T-cell (primary cell): ENCODE data around the gene MOCS2. TPM values are rescaled to one million over a fixed set of nuclear protein-coding genes. Genes with fewer than 3 reads are reported as not detected.

Experiments
- ATAC-seq, 4 experiments: fragments of 200-7000 bp in 3 of 4; fragments of 150-1000 bp in 1 of 4; cut with Tn5 transposase; replicated peaks in 1 of 4; 1 replicate in 3 of 4; 2 replicates in 1 of 4; pipeline ENCODE4 v1.10.0; 2021; ENCODE audit warnings: moderate library complexity in 3 of 4, mild to moderate bottlenecking in 2 of 4, moderate number of reproducible peaks in 1 of 4
- CTCF ChIA-PET, 2 donors: fragments of 300-600 bp; sonication (Branson Sonifier 250); formaldehyde crosslinking; loops; one replicate each; lab custom pipeline; 2022; ENCODE audit warnings: antibody characterized with exemption in 2 of 2; lab: Charles Lee
- POLR2A ChIA-PET, 2 donors: fragments of 300-600 bp; sonication (Branson Sonifier 250); formaldehyde crosslinking; loops; one replicate each; lab custom pipeline; 2022; ENCODE audit warnings: antibody characterized with exemption in 2 of 2; lab: Charles Lee
- DNase-seq, 35 experiments: peaks; one replicate each; pipeline versions ENCODE4 v3.0.0 to v3.0.0-alpha.2; 2013 to 2023
- H3K27ac ChIP-seq: one replicate; pipeline ENCODE4 v1.5.1; 2013; ENCODE audit warnings: low read length
- H3K27me3 ChIP-seq, 2 experiments: replicated peaks in 1 of 2; 1 replicate in 1 of 2; 2 replicates in 1 of 2; pipeline versions ENCODE4 v1.6.1 to v1.7.0; 2013; ENCODE audit warnings: low read length in 1 of 2, mixed read lengths in 1 of 2; ENCODE audit not compliant: control insufficient read depth in 2 of 2, insufficient read depth in 2 of 2; ENCODE audit errors: extremely low read depth in 1 of 2
- H3K36me3 ChIP-seq, 2 donors: 1 replicate in 1 of 2; 2 replicates in 1 of 2; pipeline versions ENCODE4 v1.6.1 to v1.7.0; 2013; ENCODE audit warnings: low read length in 1 of 2; ENCODE audit not compliant: control insufficient read depth in 2 of 2, insufficient read depth in 1 of 2; ENCODE audit errors: extremely low read depth in 1 of 2
- H3K4me1 ChIP-seq, 2 experiments: 1 replicate in 1 of 2; 2 replicates in 1 of 2; pipeline versions ENCODE4 v1.6.1 to v1.7.0; 2013; ENCODE audit warnings: low read length in 2 of 2, mixed read lengths in 1 of 2; ENCODE audit not compliant: insufficient read depth in 2 of 2, control insufficient read depth in 1 of 2; ENCODE audit errors: extremely low read depth in 1 of 2
- H3K4me3 ChIP-seq, 2 donors: 1 replicate in 1 of 2; 2 replicates in 1 of 2; pipeline versions ENCODE4 v1.5.1 to v1.7.0; 2013; ENCODE audit warnings: mild to moderate bottlenecking in 2 of 2, low read length in 1 of 2, moderate library complexity in 1 of 2; ENCODE audit not compliant: control insufficient read depth in 1 of 2; ENCODE audit errors: extremely low read depth in 1 of 2
- H3K9me3 ChIP-seq: 2 replicates; pipeline ENCODE4 v1.7.0; 2013
- H3K27ac Mint-ChIP-seq, 2 donors: one replicate each; pipeline ENCODE4 v1.8.0; 2020 to 2021; ENCODE audit warnings: mild to moderate bottlenecking in 2 of 2, mixed read lengths in 2 of 2
- H3K27me3 Mint-ChIP-seq, 2 donors: one replicate each; pipeline ENCODE4 v1.8.0; 2021 to 2022; ENCODE audit warnings: mixed read lengths in 2 of 2
- H3K36me3 Mint-ChIP-seq: one replicate; pipeline ENCODE4 v1.8.0; 2021; ENCODE audit warnings: mixed read lengths
- H3K4me1 Mint-ChIP-seq, 3 donors: one replicate each; pipeline ENCODE4 v1.8.0; 2020 to 2022; ENCODE audit warnings: mixed read lengths in 3 of 3, mild to moderate bottlenecking in 1 of 3
- H3K4me3 Mint-ChIP-seq, 3 donors: one replicate each; pipeline ENCODE4 v1.8.0; 2020 to 2022; ENCODE audit warnings: mild to moderate bottlenecking in 3 of 3, mixed read lengths in 3 of 3, moderate library complexity in 3 of 3
- H3K9me3 Mint-ChIP-seq, 3 donors: one replicate each; pipeline ENCODE4 v1.8.0; 2020 to 2022; ENCODE audit warnings: mixed read lengths in 3 of 3
- WGBS: methylation state at CpG from one replicate; pipeline ENCODE4 v1.1.5; 2013; ENCODE audit warnings: missing lambda C conversion rate; ENCODE audit not compliant: insufficient coverage; 5-methylcytosine and 5-hydroxymethylcytosine counted together
- total RNA-seq, 35 experiments: library from RNA in 6 of 35; stranded (reverse) in 6 of 35; fragments of 120-200 nt in 1 of 35; gene quantifications; one replicate each; pipeline versions ENCODE4 v1.2.1 to v1.2.4 and lab custom pipeline; 2013 to 2026

Gene MOCS2
- total RNA-seq, 5 donors from 2014 or later (not counting 1 experiment from before 2014, with no cell fraction given): 15.2 to 26.1 (median 21.0) TPM

GRCh38 chr5:53059281-53059680 is 50.3 kb downstream of the MOCS2 start:
- Mint-ChIP-seq H3K36me3 (no peaks in the 10 kb centered on the region), H3K27ac (no peak overlapping the region), H3K27me3 (peaks cover 0 to 18% of the 10 kb centered on the region in 2 donors), H3K4me3 (no peak overlapping the region), H3K9me3 (no peaks in the 10 kb centered on the region), H3K4me1 (no peaks in the 10 kb centered on the region)
- 99% methylated on average over 5 of the region's 5 CpGs for WGBS
- no peak for DNase-seq
- H3K36me3 ChIP-seq: no peaks in the 10 kb centered on the region
- CTCF ChIA-PET: no interaction called here
- no peak for ATAC-seq
- H3K27me3 ChIP-seq: no peaks in the 10 kb centered on the region
- H3K27ac ChIP-seq: no peak overlapping the region
- no peaks in the 10 kb centered on the region for H3K9me3 ChIP-seq
- POLR2A ChIA-PET: no interaction called here
- H3K4me1 ChIP-seq: no peaks in the 10 kb centered on the region
- H3K4me3 ChIP-seq: no peak overlapping the region

DNA sequence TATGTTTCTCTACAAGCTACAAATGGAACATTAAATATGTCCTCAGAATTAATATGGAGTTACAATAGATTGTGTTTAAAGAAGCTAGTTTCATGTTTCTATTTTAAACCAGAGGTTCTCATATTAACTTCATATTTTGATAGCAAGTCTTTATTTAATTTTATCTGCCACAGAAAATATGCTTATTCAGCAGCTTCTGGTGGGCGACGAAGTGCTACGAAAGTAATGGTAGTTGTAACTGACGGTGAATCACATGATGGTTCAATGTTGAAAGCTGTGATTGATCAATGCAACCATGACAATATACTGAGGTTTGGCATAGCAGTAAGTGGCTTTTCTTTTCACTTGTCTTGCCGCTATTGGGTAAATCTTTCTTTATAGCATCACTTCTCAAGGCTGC is 54.2 kb downstream of the MOCS2 start:
- no peak overlapping the region for H3K4me3 Mint-ChIP-seq
- no CpG with 5 or more reads among the region's 5 CpGs for WGBS
- Histone ChIP-seq H3K4me3 (no peak overlapping the region), H3K36me3 (no peaks in the 10 kb centered on the region), H3K27ac (no peak overlapping the region), H3K27me3 (no peaks in the 10 kb centered on the region), H3K9me3 (no peaks in the 10 kb centered on the region), H3K4me1 (no peaks in the 10 kb centered on the region)
- H3K4me1 Mint-ChIP-seq: no peaks in the 10 kb centered on the region
- DNase-seq (no peak), ATAC-seq (no peak)
- CTCF ChIA-PET: no interaction called here
- peaks cover 0 to 15% of the 10 kb centered on the region in 2 donors for H3K27me3 Mint-ChIP-seq
- H3K27ac Mint-ChIP-seq: no peak overlapping the region
- POLR2A ChIA-PET: no interaction called here
- no peaks in the 10 kb centered on the region for H3K9me3 Mint-ChIP-seq
- no peaks in the 10 kb centered on the region for H3K36me3 Mint-ChIP-seq

GRCh38 chr5:53053364-53053763 is 56.2 kb downstream of the MOCS2 start:
- POLR2A ChIA-PET: no interaction called here
- ATAC-seq (no peak), DNase-seq (no peak)
- 90% methylated on average over 2 of the region's 4 CpGs for WGBS
- H3K4me3 ChIP-seq: no peak overlapping the region
- no peaks in the 10 kb centered on the region for H3K9me3 ChIP-seq
- no peaks in the 10 kb centered on the region for H3K36me3 ChIP-seq
- Mint-ChIP-seq H3K36me3 (no peaks in the 10 kb centered on the region), H3K27me3 (peaks cover 0 to 5% of the 10 kb centered on the region in 2 donors), H3K4me1 (no peaks in the 10 kb centered on the region), H3K27ac (no peak overlapping the region), H3K4me3 (no peak overlapping the region), H3K9me3 (no peaks in the 10 kb centered on the region)
- H3K4me1 ChIP-seq: no peaks in the 10 kb centered on the region
- no peaks in the 10 kb centered on the region for H3K27me3 ChIP-seq
- H3K27ac ChIP-seq: no peak overlapping the region
- CTCF ChIA-PET: no interaction called here

DNA sequence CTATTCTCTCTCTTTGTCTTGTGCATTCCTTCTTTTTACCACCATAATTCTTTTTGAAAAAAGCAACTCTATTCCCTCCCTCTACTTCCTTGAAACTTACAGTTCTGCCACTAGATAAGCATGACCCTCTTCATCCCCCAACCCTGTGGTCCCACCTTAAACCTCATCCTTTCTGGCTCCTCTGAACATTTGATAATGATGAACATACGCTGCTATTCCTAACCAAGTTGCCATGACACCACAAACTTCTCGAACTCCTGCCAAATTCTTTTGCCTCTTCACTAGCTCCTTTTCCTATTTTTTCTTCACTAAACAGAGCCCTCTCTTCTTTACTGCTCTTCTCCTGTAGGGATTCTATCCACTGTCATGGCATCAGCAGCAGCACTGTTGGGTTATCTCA is 57.1 kb downstream of the MOCS2 start:
- no peaks in the 10 kb centered on the region for H3K9me3 ChIP-seq
- DNase-seq (no peak), ATAC-seq (no peak)
- ChIA-PET POLR2A (interaction anchor here in 1 of 2 donors (0.7 kb wide), 1 partner anchor 14 kb away, joined by 5 read pairs; no protein-coding TSS in a partner anchor), CTCF (no interaction called here)
- no peaks in the 10 kb centered on the region for H3K4me1 ChIP-seq
- Mint-ChIP-seq H3K27me3 (peaks cover 0 to 3% of the 10 kb centered on the region in 2 donors), H3K36me3 (no peaks in the 10 kb centered on the region), H3K27ac (no peak overlapping the region), H3K9me3 (no peaks in the 10 kb centered on the region), H3K4me1 (no peaks in the 10 kb centered on the region), H3K4me3 (no peak overlapping the region)
- H3K4me3 ChIP-seq: no peak overlapping the region
- no peaks in the 10 kb centered on the region for H3K27me3 ChIP-seq
- H3K27ac ChIP-seq: no peak overlapping the region
- H3K36me3 ChIP-seq: no peaks in the 10 kb centered on the region
- 91% methylated on average over 2 of the region's 2 CpGs for WGBS

- H3K36me3 Mint-ChIP-seq: no peaks in the 10 kb centered on the region
- Histone ChIP-seq H3K27ac (no peak overlapping the region), H3K36me3 (no peaks in the 10 kb centered on the region), H3K9me3 (no peaks in the 10 kb centered on the region), H3K4me3 (no peak overlapping the region), H3K4me1 (no peaks in the 10 kb centered on the region), H3K27me3 (no peaks in the 10 kb centered on the region)
- no peak overlapping the region for H3K4me3 Mint-ChIP-seq
- H3K4me1 Mint-ChIP-seq: no peaks in the 10 kb centered on the region
- DNase-seq: no peak
- CTCF ChIA-PET: interaction anchor here in 1 of 2 donors (0.5 kb wide), 1 partner anchor 99 kb away, joined by 3 read pairs; no protein-coding TSS in a partner anchor
- WGBS: 83% methylated on average over 1 of the region's 2 CpGs
- no peaks in the 10 kb centered on the region for H3K9me3 Mint-ChIP-seq
- ATAC-seq: no peak
- no peak overlapping the region for H3K27ac Mint-ChIP-seq
- POLR2A ChIA-PET: interaction anchor here in 1 of 2 donors (0.6 kb wide), 1 partner anchor 8 kb away, joined by 3 read pairs; no protein-coding TSS in a partner anchor
- H3K27me3 Mint-ChIP-seq: no peaks in the 10 kb centered on the region
Measured at GRCh38 chr5:53048248-53048647, 61.3 kb downstream of the MOCS2 start.

Other genes starting within 250 kb of the MOCS2 start
- 1 to 10 TPM in 1 of 5 donors, under 1 TPM in 4; 0.16 to 1.5 (median 0.51) TPM for gene ITGA2, start 120.4 kb downstream of the MOCS2 start, total RNA-seq